Thoracic aorta (tissue), 2 donors: ENCODE data around the gene TCEAL2. TPM values are rescaled to one million over a fixed set of nuclear protein-coding genes. Genes with fewer than 3 reads are reported as not detected.
"Not testable (repeated sequence)": the region's sequence is repeated elsewhere in the genome, so short reads cannot be mapped to it uniquely, and the experiment has no call there.

ENCODE experiments used
- ATAC-seq: fragments of 150-250 bp; one replicate; pipeline ENCODE4 v1.8.0; 2017; ENCODE audit warnings: low read depth; ENCODE audit not compliant: insufficient number of reproducible peaks, low FRiP score
- DNase-seq: peaks from one replicate; pipeline ENCODE4 v3.0.0-alpha.2; 2020; ENCODE audit warnings: low spot score
- H3K27ac ChIP-seq, 2 donors: fragments of 200-600 bp; sonication (generic); 1 replicate in 1 of 2; 2 replicates in 1 of 2; pipeline ENCODE4 v1.5.1; 2016; ENCODE audit warnings: mild to moderate bottlenecking in 2 of 2, moderate library complexity in 2 of 2
- H3K27me3 ChIP-seq: fragments of 200-600 bp; sonication (generic); replicated peaks from 2 replicates; pipeline ENCODE4 v1.6.0; 2016; ENCODE audit warnings: mild to moderate bottlenecking; ENCODE audit not compliant: insufficient read depth
- H3K36me3 ChIP-seq: fragments of 200-600 bp; sonication (generic); one replicate; pipeline ENCODE4 v1.5.1; 2016
- H3K4me1 ChIP-seq, 2 donors: fragments of 200-600 bp; sonication (generic); 1 replicate in 1 of 2; 2 replicates in 1 of 2; pipeline versions ENCODE4 v1.5.1 to v1.6.0; 2016; ENCODE audit warnings: low read depth in 2 of 2, mild to moderate bottlenecking in 1 of 2; ENCODE audit not compliant: control insufficient read depth in 1 of 2
- H3K4me3 ChIP-seq: fragments of 200-600 bp; sonication (generic); 2 replicates; pipeline ENCODE4 v1.5.1; 2016; ENCODE audit warnings: mild to moderate bottlenecking
- H3K9me3 ChIP-seq: fragments of 200-600 bp; sonication (generic); 2 replicates; pipeline ENCODE4 v1.5.1; 2016
- total RNA-seq, 2 donors: library from RNA; depleted of rRNA; stranded (reverse); fragments of >200 nt; gene quantifications; one replicate each; pipeline versions ENCODE4 v1.1.0 to v1.2.3, GENCODE V29; 2016
- TF ChIP-seq, protein P1 (sequence below): fragments of 200-600 bp; sonication (generic); IDR thresholded peaks from one replicate; pipeline ENCODE4 v1.5.1; 2019; ENCODE audit warnings: antibody characterized with exemption

TCEAL2 gene
- total RNA-seq, 2 donors from 2014 or later = 10.3 to 36.4 TPM

DNA sequence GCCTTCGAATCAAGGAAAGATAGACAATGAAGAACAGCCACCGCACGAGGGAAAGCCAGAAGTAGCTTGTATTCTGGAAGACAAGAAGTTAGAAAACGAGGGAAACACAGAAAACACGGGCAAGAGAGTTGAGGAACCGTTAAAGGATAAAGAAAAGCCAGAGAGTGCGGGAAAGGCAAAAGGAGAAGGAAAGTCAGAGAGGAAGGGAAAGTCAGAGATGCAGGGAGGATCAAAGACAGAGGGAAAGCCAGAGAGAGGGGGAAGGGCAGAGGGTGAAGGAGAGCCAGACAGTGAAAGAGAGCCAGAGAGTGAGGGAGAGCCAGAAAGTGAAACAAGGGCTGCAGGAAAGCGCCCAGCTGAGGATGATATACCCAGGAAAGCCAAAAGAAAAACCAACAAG lies 1.4 kb downstream of the TCEAL2 start:
- no peaks in the 10 kb centered on the region for H3K9me3 ChIP-seq
- H3K27me3 ChIP-seq = no peaks in the 10 kb centered on the region
- ATAC-seq = no peak
- TF ChIP-seq, protein P1, sequence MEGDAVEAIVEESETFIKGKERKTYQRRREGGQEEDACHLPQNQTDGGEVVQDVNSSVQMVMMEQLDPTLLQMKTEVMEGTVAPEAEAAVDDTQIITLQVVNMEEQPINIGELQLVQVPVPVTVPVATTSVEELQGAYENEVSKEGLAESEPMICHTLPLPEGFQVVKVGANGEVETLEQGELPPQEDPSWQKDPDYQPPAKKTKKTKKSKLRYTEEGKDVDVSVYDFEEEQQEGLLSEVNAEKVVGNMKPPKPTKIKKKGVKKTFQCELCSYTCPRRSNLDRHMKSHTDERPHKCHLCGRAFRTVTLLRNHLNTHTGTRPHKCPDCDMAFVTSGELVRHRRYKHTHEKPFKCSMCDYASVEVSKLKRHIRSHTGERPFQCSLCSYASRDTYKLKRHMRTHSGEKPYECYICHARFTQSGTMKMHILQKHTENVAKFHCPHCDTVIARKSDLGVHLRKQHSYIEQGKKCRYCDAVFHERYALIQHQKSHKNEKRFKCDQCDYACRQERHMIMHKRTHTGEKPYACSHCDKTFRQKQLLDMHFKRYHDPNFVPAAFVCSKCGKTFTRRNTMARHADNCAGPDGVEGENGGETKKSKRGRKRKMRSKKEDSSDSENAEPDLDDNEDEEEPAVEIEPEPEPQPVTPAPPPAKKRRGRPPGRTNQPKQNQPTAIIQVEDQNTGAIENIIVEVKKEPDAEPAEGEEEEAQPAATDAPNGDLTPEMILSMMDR = no peak
- no peaks in the 10 kb centered on the region for H3K4me1 ChIP-seq
- peak overlapping the region; percentile 70 to 76 for H3K27ac ChIP-seq
- H3K36me3 ChIP-seq = no peaks in the 10 kb centered on the region
- H3K4me3 ChIP-seq = peak overlapping the region; percentile 72
- no peak for DNase-seq

DNA sequence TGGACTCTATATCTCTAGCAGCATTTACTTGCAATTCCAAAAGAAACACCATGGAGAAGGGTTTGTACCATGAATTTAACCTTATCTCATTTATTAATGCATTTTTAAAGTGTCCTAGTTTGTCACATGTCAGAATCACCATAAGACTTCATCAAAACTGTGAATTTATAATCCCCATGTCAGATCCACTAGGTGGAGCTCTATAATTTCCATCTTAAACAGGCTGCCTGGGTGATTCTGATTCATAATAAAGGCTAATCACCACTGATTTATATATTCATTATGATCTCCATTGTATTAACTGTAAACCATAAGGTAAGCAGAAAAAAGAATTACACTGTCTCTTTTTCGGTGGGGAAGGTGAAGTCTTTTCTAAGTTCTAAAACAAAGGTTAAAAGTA lies 4.0 kb downstream of the TCEAL2 start:
- ATAC-seq (no peak), DNase-seq (no peak)
- Histone ChIP-seq H3K4me3 (no peak overlapping the region), H3K4me1 (no peaks in the 10 kb centered on the region), H3K36me3 (no peaks in the 10 kb centered on the region), H3K9me3 (no peaks in the 10 kb centered on the region), H3K27ac (no peak overlapping the region), H3K27me3 (no peaks in the 10 kb centered on the region)
- TF ChIP-seq, protein P1 = no peak

DNA sequence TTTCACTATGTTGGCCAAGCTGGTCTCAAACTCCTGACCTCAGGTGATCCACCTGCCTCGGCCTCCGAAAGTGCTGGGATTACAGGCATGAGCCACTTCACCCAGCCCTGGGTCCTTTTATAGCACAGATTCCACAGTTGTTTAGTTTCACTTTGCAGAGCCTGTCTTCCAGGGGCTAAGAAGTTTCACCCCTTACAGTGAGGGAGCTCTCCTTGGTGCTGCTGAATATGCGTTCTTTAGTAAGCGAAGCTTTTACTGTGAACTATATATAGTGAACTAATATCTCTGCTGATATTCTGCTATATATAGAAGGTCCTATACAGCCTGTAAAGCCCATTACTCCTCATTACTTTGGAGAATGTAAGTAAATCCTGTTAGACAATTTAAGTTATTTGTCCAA lies 12.6 kb downstream of the TCEAL2 start:
- ATAC-seq = no peak

DNA sequence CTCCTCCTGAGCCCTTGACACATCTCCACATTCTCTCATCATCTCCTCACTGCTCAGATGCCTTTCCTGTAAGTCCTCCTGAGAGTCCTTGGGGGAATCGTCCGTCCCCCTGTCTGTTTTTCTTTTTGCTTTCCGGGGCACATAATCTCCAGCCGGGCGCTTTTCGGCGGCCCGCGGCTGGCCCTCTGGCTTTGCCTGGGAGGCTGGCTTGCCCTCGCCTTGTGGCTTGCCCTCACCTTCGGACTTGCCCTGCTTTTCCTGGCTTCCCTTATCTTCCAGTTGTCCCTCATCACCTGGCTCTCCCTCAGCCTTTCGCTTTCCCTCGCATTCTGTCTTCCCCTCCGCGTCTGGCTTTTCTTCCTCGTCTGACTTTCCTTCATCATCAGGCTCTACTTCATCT lies 15.4 kb downstream of the TCEAL2 start:
- not testable (repeated sequence) for H3K27ac ChIP-seq, H3K27me3 ChIP-seq, H3K9me3 ChIP-seq, DNase-seq, H3K4me3 ChIP-seq, H3K4me1 ChIP-seq, ATAC-seq, H3K36me3 ChIP-seq

More for the DNA sequence above, 12.6 kb downstream of the TCEAL2 start:
- no peak overlapping the region for H3K27ac ChIP-seq
- TF ChIP-seq, protein P1 = no peak
- no peak overlapping the region for H3K4me3 ChIP-seq
- H3K27me3 ChIP-seq = no peaks in the 10 kb centered on the region
- no peak for DNase-seq
- H3K36me3 ChIP-seq = no peaks in the 10 kb centered on the region
- no peaks in the 10 kb centered on the region for H3K4me1 ChIP-seq
- no peaks in the 10 kb centered on the region for H3K9me3 ChIP-seq

DNA sequence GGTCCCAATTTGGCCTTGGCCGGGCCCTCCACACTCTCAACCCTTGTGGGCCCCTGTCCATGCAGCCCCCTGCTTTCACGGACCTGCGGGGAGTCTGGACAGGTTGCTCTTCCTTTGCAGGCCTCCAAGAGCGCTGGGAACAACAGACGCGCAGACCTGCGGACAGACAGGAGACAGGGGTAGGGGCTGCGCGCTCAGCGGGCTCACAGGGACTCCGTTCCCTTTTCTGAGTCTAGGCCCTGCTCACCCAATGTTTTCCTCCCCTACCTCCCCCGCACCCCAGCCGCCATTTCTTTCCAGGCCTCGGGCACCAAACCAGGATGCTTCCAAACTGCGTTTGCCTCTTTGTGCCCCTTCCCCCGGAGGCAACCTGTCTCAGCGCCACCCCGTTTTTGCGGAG lies 16.2 kb downstream of the TCEAL2 start:
- peak overlapping the region; percentile 25 for H3K4me3 ChIP-seq
- ATAC-seq, H3K27ac ChIP-seq, H3K9me3 ChIP-seq, H3K36me3 ChIP-seq, H3K27me3 ChIP-seq, H3K4me1 ChIP-seq, DNase-seq: not testable (repeated sequence)

DNA sequence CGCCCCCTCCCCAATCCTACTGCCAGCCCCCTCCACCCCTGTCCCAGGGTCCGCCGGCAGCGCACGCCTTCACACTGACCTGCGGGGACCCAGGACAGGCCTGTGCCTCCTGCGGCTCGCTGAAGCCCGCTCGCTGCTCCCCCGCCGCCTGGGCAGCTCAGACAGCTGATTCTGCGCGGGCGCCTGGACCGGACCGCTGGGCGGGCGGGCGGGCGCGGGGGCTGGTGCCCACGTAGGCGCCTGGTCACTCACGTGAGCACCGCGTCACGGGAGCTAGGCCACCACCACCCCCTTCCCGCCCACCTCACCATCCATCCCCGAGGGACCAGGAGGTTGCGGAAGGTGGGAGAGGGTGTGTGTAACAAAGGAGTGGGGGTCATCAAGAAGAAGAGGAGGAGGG lies 16.8 kb downstream of the TCEAL2 start, which contains the start of gene TCEAL6:
Gene TCEAL6 (minus strand): TSS at position 208 of the 400 bp plus-strand sequence.
- H3K27me3 ChIP-seq, H3K9me3 ChIP-seq, H3K27ac ChIP-seq, ATAC-seq, DNase-seq, H3K36me3 ChIP-seq, H3K4me1 ChIP-seq: not testable (repeated sequence)
- H3K4me3 ChIP-seq = peak within 1 kb of the TSS; percentile 25

DNA sequence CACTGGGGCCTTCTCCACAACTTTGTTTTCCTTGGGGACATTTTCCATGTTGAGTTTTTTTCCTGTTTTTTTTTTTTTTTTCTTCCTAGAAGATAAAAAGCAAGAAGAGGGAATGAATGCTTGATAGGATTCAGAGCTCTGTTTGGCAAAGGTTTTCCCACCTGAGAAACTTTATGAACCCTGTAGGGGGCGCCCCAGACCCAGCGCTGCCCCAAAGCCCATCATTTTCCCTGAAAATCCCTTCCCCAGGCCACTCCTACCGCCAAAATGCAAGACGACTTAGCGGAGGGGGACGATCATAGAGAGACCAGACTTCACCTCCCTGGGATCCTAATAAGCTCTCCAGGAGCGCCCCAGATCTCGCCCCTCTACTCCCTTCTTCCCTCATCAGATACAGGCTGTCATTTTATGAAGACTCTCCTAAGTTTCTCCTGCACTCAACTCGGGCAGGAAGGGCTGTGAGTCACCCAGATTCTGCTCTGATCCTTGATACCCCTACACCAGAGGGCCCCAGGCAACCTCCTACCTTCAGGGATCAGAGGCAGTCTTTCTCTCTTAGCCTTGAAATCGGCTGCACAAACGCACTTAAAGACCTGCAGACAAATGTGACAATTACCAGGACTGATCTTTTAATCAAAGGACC lies 28.9 kb downstream of the TCEAL2 start:
- Histone ChIP-seq H3K27me3 (no peaks in the 10 kb centered on the region), H3K4me3 (peak overlapping the region; percentile 77), H3K27ac (peak overlapping the region in 1 of 2 donors; percentile 34), H3K4me1 (no peaks in the 10 kb centered on the region), H3K36me3 (no peaks in the 10 kb centered on the region), H3K9me3 (no peaks in the 10 kb centered on the region)
- TF ChIP-seq, protein P1 = peak; percentile 32
- DNase-seq = no peak
- ATAC-seq = no peak
